ENCODE measurements around the gene PLXNA4.

GRCh38 chr7:132161976-132162375 is 414.3 kb downstream of the PLXNA4 start:
- TF ChIP-seq CTCF (IDR thresholded peaks at IDR 0.05): no peak
- TF ChIP-seq POLR2A (IDR thresholded peaks at IDR 0.05): no peak

All from prostate gland (tissue), 2 donors.